ENCODE measurements around the gene CDH23.
"Not testable (repeated sequence)": the region's sequence is repeated elsewhere in the genome, so short reads cannot be mapped to it uniquely, and the experiment has no call there.

The CDH23 gene

DNA sequence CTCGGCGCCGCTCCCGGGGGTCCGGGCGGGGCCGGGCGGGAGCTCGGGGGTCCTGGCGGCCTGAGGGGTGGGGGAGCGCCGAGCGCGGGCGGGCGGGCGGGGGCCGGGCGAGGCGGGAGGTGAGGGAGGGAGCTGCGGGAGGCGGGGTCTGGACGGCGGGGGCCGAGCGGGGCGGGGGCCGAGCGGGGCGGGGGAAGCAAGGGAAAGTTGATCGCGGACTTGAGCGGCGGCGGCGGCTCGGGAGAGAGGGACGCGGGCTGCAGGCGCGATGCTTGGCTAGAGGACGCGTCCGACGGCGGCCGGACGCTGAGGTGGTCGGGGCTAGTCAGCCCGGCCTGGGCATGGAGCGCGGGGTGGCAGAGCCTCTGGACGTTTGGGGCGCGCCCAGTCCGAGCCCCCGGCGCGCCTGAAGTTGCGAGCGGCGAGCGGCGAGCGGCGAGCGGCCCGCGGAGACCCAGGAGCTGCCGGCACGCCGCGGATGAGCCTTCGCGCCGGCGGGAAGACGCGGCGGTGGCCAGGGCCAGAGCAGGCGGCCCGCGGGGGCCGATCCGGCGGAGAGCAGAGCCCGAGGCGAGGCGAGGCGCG is at the start of gene CDH23:
Gene CDH23 (plus strand): TSS at position 210 of the 585 bp plus-strand sequence. CDS start 42,912 bp downstream, outside the sequence.
- DNase-seq (ENCODE audit: low read depth in 2 of 2), result no peak

- no peak for DNase-seq (ENCODE audit: low read depth in 2 of 2)
These were observed 48.9 kb upstream of the CDH23 start for GRCh38 chr10:71347587-71348395.

DNA sequence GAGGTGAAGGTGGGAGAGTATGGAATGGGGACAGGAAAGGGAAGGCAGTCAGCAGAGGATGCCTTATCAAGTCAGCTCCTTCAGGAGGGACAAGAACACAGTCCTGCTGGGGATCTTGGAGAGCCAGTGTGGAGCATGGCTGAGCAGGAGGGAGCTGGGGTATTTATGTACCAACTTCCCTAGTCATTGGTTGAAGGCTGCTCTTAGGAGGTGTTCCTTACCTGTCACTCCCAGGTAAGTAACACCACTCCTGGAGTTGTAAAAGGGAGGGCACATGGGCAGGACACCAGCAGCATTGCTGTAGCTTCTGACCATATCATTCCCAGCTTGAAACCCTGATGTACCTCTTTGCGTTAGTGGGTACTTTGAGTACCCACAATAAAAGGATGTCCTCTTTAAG is 47.9 kb upstream of the CDH23 start:
- no peak for DNase-seq (ENCODE audit: low read depth in 2 of 2)

- DNase-seq (ENCODE audit: low read depth in 2 of 2), result no peak
These were observed 47.3 kb upstream of the CDH23 start for GRCh38 chr10:71349406-71349805.

GRCh38 chr10:71351087-71351486 is 45.6 kb upstream of the CDH23 start:
- DNase-seq (ENCODE audit: low read depth in 2 of 2), result no peak

DNA sequence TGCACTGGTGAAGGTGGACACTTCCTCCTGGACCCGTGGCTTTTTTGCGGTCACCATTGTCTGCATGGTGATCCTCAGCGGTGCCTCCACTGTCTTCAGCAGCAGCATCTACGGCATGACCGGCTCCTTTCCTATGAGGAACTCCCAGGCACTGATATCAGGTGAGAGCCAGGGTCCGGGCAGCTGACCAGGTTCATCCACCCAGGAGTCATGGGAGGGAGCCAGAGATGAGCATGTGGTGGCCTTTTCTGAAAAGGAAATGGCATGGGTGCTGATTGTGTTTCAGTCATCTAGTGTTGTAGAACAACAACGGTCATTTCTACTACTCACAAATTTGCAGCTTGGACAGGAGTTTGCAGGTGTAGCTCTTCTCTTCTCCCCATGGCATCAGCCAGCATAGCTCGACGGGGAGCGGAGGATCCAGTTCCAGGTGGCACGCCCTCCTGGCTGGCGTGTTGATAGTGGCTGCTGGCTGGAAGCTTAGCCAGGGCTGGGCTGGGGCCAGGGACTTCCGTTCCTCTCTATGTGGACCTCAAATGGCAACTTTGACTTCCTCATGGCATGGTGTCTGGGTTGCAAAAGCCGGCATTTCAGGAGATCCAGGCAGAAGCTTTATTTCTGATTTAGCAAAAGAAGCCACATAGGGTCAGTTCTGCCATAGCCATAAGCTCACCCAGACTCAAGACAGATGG is 44.9 kb upstream of the CDH23 start:
- DNase-seq (ENCODE audit: low read depth in 2 of 2), result no peak

DNA sequence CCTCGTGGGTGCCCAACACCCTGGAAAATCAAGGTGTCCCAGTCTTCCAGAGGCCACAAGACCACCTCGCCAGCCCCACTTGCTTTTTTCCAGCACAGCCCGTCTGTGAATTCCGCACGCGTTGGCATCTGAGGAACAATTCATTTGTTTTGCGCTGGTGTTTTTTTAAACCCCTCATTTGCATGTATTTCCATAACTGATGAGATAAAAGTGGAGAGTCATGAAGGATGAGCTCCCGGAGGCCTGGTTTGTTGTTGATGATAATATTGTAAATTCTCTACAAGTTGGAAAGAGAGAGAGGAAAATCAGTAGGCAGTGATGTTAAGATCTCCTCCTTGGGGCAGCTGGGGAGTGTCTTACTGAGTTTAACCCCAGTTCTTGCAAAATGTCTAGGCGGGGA is 43.1 kb upstream of the CDH23 start:
- no peak for DNase-seq (ENCODE audit: low read depth in 2 of 2)

DNA sequence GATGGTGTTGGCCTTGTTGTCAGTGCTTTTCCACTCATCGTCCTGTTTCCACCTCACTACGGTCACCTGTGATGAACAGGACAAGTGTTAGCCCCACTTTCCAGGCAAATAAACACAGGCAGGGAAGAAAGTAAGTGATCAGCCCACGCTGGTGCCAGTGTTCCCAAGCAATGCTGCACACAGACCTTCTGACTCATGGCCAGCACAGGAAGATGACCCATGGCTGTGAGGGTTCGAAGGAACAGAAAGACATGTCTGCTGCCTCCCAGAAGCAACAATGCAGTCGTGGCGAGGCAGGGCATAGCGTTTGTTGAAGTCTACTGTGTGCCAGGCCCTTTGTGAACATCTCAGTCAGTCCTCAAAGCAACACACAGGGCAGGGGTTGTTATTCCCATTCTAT is 41.9 kb upstream of the CDH23 start:
- DNase-seq (ENCODE audit: low read depth in 2 of 2), result no peak

DNA sequence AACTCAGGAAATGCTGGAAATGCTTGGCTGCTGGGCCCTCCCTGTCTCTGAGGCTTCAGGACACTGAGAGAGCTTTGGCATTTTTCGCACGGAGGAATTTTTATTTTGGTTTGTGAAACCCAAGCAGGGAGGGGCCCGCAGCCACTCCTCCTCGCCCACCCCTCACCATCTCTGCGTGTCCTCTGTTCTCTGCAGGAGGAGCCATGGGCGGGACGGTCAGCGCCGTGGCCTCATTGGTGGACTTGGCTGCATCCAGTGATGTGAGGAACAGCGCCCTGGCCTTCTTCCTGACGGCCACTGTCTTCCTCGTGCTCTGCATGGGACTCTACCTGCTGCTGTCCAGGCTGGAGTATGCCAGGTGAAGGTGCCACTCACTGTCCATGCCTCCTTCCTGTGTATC is 40.8 kb upstream of the CDH23 start:
- no peak for DNase-seq (ENCODE audit: low read depth in 2 of 2)

DNA sequence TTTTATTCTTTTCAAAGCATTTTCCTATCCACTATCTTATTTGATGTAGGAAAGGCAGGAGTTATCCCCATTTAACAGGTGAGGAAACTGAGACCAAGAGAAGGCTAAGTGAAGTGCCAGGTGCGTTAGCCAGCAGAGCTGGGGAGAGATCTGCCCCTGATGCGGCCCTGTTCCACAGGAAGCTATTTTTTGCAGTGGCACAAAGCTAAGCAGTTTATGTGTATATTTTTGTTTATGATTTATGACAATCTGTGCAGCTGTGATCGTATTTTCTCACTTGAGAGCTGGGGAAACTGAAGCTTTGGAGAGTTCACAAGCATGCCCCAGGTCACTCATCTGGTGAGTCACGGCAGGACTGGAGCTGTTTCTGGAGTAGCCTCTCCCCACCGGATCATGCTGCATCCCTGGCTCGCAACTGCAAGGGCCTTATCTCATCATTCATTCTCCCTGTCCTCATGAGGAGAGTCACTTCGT is 38.9 kb upstream of the CDH23 start:
- DNase-seq (ENCODE audit: low read depth in 2 of 2), result no peak

DNA sequence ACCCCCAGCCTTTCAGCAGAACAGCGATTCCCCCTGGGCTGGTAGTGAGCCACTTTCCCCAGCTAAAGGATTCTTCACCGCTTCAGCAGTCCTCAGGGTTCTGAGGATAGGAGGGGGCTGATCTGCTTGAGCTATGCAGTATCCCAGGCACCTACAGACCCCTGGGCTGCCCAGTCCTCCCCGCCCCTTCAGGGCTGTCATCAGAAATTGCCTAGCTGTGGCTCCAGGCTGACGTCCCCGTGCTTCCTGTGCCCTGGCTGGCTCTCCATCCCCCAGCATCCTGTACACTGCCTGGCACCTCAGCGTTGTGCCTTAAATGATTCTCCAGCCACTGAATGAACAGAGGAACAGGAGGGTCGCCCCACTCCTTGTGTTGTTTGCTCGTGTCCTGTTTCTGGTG is 38.4 kb upstream of the CDH23 start:
- no peak for DNase-seq (ENCODE audit: low read depth in 2 of 2)

DNA sequence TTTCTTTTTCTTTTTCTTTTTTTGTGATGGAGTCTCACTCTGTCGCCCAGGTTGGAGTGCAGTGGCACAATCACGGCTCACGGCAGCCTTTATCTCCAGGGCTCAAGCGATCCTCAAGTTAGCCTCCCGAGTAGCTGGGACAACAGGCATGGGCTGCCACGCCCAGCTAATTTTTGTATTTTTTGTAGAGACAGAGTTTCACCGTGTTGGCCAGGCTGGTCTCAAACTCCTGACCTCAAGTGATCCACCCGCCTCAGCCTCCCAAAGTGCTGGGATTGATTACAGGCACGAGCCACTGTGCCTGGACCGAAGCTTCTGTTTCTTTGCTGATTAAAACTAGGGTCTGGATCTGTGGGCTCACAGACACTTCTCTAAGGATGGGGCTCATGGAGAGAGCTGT is 37.8 kb upstream of the CDH23 start:
- DNase-seq (ENCODE audit: low read depth in 2 of 2), result not testable (repeated sequence)

DNA sequence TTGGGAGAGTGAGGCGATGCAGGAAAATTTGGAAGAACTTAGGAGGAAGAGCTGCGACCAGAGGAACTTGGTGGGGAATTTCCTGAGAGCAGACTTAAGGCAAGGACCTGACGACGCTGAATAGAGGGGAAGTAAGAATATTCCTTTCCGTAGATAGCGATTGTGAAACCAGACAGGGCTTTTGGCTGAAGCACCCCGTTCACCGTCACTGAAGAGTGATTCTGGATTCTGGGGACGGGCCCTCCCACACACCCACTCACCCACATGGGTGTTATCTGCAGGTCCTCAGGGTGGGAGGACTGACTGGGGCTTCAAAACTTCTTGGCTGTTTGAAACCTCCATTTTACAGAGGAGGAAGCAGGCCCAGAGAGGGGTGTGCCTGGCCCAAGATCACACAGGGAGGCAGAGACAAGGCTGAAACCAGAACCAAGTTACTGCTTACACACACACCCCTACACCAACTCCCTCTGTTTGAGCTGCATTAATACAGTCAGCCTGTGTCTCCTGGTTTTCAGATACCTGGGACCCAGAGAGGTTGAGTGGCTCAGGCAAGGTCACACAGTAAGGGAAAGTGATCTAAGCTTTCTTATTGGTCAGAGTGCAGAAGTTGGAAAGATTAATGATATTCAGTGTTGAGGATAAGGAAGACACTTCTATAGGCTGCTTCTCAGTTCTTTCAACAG is 37.2 kb upstream of the CDH23 start:
- DNase-seq (ENCODE audit: low read depth in 2 of 2), result no peak

DNA sequence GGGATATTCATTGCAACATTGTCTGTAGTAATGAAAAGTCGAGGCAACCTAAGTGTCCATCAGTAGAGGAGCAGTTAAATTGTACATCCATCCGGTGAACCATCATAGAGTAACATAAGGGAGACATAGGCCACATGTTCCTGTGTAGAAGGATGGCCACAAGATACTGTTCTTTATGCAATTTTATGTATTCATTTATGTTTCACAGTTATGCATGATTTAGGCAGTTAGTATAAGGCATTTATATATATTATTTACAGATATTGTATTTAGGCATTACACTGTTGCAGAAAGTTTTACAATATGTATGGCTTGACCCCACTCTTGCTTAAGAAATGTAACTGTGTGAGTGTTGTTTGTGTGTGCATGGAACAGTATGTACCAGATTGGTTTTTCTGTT is 36.0 kb upstream of the CDH23 start:
- DNase-seq (ENCODE audit: low read depth in 2 of 2), result no peak

- DNase-seq (ENCODE audit: low read depth in 2 of 2), result no peak
These were observed 35.1 kb upstream of the CDH23 start for GRCh38 chr10:71361581-71361980.

DNA sequence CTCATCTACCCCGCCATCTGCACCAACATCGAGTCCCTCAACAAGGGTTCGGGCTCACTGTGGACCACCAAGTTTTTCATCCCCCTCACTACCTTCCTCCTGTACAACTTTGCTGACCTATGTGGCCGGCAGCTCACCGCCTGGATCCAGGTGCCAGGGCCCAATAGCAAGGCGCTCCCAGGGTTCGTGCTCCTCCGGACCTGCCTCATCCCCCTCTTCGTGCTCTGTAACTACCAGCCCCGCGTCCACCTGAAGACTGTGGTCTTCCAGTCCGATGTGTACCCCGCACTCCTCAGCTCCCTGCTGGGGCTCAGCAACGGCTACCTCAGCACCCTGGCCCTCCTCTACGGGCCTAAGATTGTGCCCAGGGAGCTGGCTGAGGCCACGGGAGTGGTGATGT is 34.6 kb upstream of the CDH23 start:
- no peak for DNase-seq (ENCODE audit: low read depth in 2 of 2)

GRCh38 chr10:71363936-71364335 is 32.8 kb upstream of the CDH23 start:
- no peak for DNase-seq (ENCODE audit: low read depth in 2 of 2)

DNA sequence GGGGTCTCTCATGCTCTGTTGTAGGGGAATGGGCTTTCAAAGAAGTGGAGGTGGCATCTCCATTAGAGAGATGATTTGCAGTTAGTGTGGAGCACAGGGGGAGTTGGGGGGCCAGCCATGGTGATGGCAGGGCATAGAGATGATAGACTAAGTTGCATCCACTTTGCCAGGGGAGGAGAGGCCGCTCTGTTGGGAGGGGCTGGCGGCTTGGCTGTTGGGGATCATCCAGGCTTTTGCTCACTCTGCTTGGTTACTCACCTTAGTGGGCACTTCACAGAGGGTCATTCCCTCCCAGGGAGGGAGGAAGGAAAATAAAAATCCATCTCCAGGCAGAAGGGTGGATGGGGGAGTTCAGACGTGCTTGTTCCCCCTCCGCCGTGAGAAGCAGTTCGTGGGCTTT is 31.4 kb upstream of the CDH23 start:
- no peak for DNase-seq (ENCODE audit: low read depth in 2 of 2)

DNA sequence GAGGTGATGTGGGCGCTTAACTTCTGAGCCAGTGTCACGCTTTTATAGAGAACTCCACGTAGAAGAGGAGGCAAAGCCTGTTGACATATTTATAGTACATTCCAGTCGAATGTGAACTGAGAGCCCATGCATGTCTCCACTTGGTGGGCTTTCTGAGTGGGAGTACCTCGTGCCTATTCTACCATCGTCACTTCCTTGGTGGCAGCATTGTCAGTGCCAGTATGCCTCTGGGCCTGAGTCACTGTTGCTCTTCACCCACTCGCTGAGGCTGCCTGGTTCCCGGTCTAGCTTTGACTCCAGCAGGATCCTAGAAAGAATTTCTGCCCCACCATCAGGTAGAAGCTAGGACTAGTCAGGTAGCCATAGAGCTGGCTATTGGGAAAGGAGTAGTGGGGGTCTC is 30.0 kb upstream of the CDH23 start:
- no peak for DNase-seq (ENCODE audit: low read depth in 2 of 2)

- DNase-seq (ENCODE audit: low read depth in 2 of 2), result no peak
These were observed 29.4 kb upstream of the CDH23 start for GRCh38 chr10:71367271-71367670.

GRCh38 chr10:71368176-71368575 is 28.5 kb upstream of the CDH23 start:
- DNase-seq (ENCODE audit: low read depth in 2 of 2), result no peak

DNA sequence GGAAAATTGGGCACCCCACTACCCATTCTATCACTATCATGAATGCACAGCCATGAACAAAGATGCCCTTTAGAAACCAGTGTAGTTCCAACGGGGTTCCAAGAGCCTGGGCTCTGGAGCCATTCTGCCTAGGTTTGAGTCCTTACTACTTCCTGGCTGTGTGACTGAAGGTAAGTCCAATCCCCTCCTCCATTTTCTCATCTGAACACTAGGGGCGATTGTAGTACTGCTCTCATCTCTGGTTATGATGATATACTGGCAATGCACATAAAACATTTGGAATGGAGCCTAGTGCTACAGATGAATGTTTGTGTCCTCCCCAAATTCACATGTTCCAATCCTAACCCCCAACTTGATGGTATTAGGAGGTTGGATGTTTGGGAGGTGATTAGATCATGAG is 28.1 kb upstream of the CDH23 start:
- no peak for DNase-seq (ENCODE audit: low read depth in 2 of 2)
